CD4-positive, CD25-positive, alpha-beta regulatory T cell (primary cell): Measurements from ENCODE around the gene TNFAIP6. TPM values are rescaled to one million over a fixed set of nuclear protein-coding genes. Genes with fewer than 3 reads are reported as not detected.
"Not testable (repeated sequence)": the region's sequence is repeated elsewhere in the genome, so short reads cannot be mapped to it uniquely, and the experiment has no call there.

ENCODE experiments used
- ATAC-seq, 2 donors: fragments of 150-1000 bp; cut with Tn5 transposase; one replicate each; pipeline ENCODE4 v1.10.0; 2021; ENCODE audit warnings: low read depth in 2 of 2, moderate number of reproducible peaks in 2 of 2, moderate library complexity in 1 of 2
- DNase-seq, 3 donors: peaks; one replicate each; pipeline versions ENCODE4 v3.0.0 to v3.0.0-alpha.2; 2012 to 2022; ENCODE audit warnings: mixed read lengths in 1 of 3
- H3K27ac ChIP-seq: one replicate; pipeline ENCODE4 v1.7.0; 2013; ENCODE audit warnings: mild to moderate bottlenecking, low read length; ENCODE audit not compliant: insufficient read depth, poor library complexity, severe bottlenecking
- H3K27me3 ChIP-seq: one replicate; pipeline ENCODE4 v1.7.0; 2013; ENCODE audit warnings: low read length; ENCODE audit not compliant: control insufficient read depth, insufficient read depth
- H3K36me3 ChIP-seq: one replicate; pipeline ENCODE4 v1.7.0; 2013; ENCODE audit warnings: mild to moderate bottlenecking, low read length, moderate library complexity; ENCODE audit not compliant: control insufficient read depth, insufficient read depth
- H3K4me1 ChIP-seq: 2 replicates; pipeline ENCODE4 v1.7.0; 2013; ENCODE audit warnings: mild to moderate bottlenecking, low read length; ENCODE audit not compliant: insufficient read depth, control insufficient read depth, poor library complexity, severe bottlenecking
- H3K4me3 ChIP-seq: one replicate; pipeline ENCODE4 v1.7.0; 2013; ENCODE audit warnings: low read depth, mild to moderate bottlenecking, low read length, moderate library complexity
- H3K9me3 ChIP-seq, 2 experiments: 1 replicate in 1 of 2; 2 replicates in 1 of 2; pipeline ENCODE4 v1.7.0; 2013; ENCODE audit warnings: low read length in 2 of 2, mild to moderate bottlenecking in 1 of 2, moderate library complexity in 1 of 2; ENCODE audit not compliant: control insufficient read depth in 2 of 2
- H3K27ac Mint-ChIP-seq, 3 donors: one replicate each; pipeline ENCODE4 v1.8.0; 2020 to 2022; ENCODE audit warnings: mild to moderate bottlenecking in 3 of 3, mixed read lengths in 3 of 3, moderate library complexity in 2 of 3
- H3K27me3 Mint-ChIP-seq: one replicate; pipeline ENCODE4 v1.8.0; 2022; ENCODE audit warnings: mild to moderate bottlenecking, mixed read lengths
- H3K36me3 Mint-ChIP-seq: one replicate; pipeline ENCODE4 v1.8.0; 2020; ENCODE audit warnings: mixed read lengths
- H3K4me1 Mint-ChIP-seq, 4 donors: one replicate each; pipeline ENCODE4 v1.8.0; 2020 to 2022; ENCODE audit warnings: mixed read lengths in 4 of 4, mild to moderate bottlenecking in 1 of 4
- H3K4me3 Mint-ChIP-seq, 4 donors: one replicate each; pipeline ENCODE4 v1.8.0; 2020 to 2022; ENCODE audit warnings: mild to moderate bottlenecking in 4 of 4, mixed read lengths in 4 of 4, moderate library complexity in 3 of 4
- H3K9me3 Mint-ChIP-seq, 7 donors: one replicate each; pipeline ENCODE4 v1.8.0; 2020 to 2022; ENCODE audit warnings: mixed read lengths in 7 of 7, mild to moderate bottlenecking in 3 of 7, moderate library complexity in 2 of 7
- polyA plus RNA-seq, 4 donors: library from polyadenylated mRNA; unstranded; fragments of 300-500 nt; fragmentation: Illumina TruSeq; gene quantifications; one replicate each; pipeline ENCODE4 v1.2.3, GENCODE V29; 2021
- total RNA-seq: library from RNA; stranded (reverse); gene quantifications from one replicate; pipeline ENCODE4 v1.2.3, GENCODE V29; 2022

TNFAIP6 gene
- total and polyA plus RNA-seq, 5 donors from 2014 or later = not detected

- H3K4me1 ChIP-seq = no peaks in the 10 kb centered on the region
- H3K27ac ChIP-seq = no peak overlapping the region
- ATAC-seq = no peak
- H3K27me3 Mint-ChIP-seq = peaks cover 30% of the 10 kb centered on the region
- no peak for DNase-seq
- no peaks in the 10 kb centered on the region for H3K36me3 ChIP-seq
- peaks cover 0 to 5% (median 0%) of the 10 kb centered on the region in 7 donors for H3K9me3 Mint-ChIP-seq
- H3K36me3 Mint-ChIP-seq = no peaks in the 10 kb centered on the region
- H3K4me1 Mint-ChIP-seq = peaks cover 0 to 3% (median 0%) of the 10 kb centered on the region in 4 donors
- no peak overlapping the region for H3K4me3 ChIP-seq
- H3K27ac Mint-ChIP-seq = no peak overlapping the region
- peaks cover 8% of the 10 kb centered on the region for H3K27me3 ChIP-seq
- H3K9me3 ChIP-seq = no peaks in the 10 kb centered on the region
- H3K4me3 Mint-ChIP-seq = no peak overlapping the region
These were observed 23.1 kb upstream of the TNFAIP6 start for GRCh38 chr2:151334082-151334815.

DNA sequence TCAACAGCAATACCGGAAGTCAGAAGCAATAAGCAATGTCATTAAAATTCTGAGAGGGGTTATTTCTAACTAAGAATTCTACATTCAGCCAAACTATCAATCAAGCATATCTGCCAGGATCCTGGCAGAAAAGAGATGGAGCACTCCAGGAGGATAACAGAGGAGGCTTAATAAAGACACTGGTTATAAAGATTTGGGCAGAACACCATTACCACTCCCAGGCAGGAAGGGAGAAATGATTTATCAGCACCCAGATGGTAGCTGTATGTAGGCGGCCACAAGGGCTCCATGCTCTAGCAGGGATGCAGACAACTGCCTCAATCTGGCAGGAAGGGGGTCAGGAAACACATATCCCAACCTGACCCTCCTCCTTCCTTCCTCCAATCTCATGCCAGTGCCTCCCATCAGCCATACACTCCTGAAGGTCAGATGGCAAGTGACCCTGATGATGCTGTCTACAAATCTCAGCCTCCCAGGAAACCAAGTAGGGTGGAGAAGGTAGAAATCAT lies 20.5 kb upstream of the TNFAIP6 start:
- ATAC-seq = no peak
- Mint-ChIP-seq H3K4me1 (peaks cover 0 to 3% (median 0%) of the 10 kb centered on the region in 4 donors), H3K4me3 (no peak overlapping the region), H3K9me3 (peaks cover 2 to 9% (median 5%) of the 10 kb centered on the region in 7 donors), H3K36me3 (no peaks in the 10 kb centered on the region), H3K27me3 (peaks cover 17% of the 10 kb centered on the region), H3K27ac (no peak overlapping the region)
- DNase-seq = no peak
- Histone ChIP-seq H3K9me3 (peaks cover 0 to 1% of the 10 kb centered on the region in 2 experiments), H3K4me3 (no peak overlapping the region), H3K27me3 (peaks cover 6% of the 10 kb centered on the region), H3K4me1 (no peaks in the 10 kb centered on the region), H3K27ac (no peak overlapping the region), H3K36me3 (no peaks in the 10 kb centered on the region)

DNA sequence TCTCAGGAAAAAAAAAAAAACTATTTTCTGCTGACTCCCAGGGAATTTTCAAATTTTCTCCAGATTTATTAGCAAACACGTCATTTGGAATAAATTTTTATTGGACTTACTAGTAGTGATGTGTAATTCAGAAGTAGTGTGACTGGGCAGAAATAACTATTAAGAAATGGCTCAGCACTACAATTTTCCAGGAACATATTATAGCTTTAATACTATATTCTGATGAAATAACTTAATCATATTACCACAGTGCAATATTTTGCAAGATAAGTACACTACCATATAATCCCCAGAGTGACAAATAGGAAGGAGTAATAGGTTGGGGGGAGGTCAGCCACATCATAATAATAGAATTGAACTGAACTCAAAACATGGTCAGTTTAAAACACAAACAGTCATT lies 19.7 kb upstream of the TNFAIP6 start:
- H3K27ac Mint-ChIP-seq = no peak overlapping the region
- peaks cover 2 to 9% (median 5%) of the 10 kb centered on the region in 7 donors for H3K9me3 Mint-ChIP-seq
- DNase-seq (no peak), ATAC-seq (no peak)
- H3K36me3 Mint-ChIP-seq = no peaks in the 10 kb centered on the region
- no peak overlapping the region for H3K4me3 Mint-ChIP-seq
- H3K4me1 Mint-ChIP-seq = peaks cover 0 to 3% (median 0%) of the 10 kb centered on the region in 4 donors
- peaks cover 0 to 1% of the 10 kb centered on the region in 2 experiments for H3K9me3 ChIP-seq
- H3K4me3 ChIP-seq = no peak overlapping the region
- no peak overlapping the region for H3K27ac ChIP-seq
- peaks cover 6% of the 10 kb centered on the region for H3K27me3 ChIP-seq
- no peaks in the 10 kb centered on the region for H3K4me1 ChIP-seq
- H3K27me3 Mint-ChIP-seq = peaks cover 17% of the 10 kb centered on the region
- H3K36me3 ChIP-seq = no peaks in the 10 kb centered on the region

- no peak overlapping the region for H3K27ac ChIP-seq
- Mint-ChIP-seq H3K9me3 (peaks cover 2 to 9% (median 5%) of the 10 kb centered on the region in 7 donors), H3K36me3 (no peaks in the 10 kb centered on the region), H3K27me3 (peaks cover 17% of the 10 kb centered on the region), H3K4me3 (no peak overlapping the region), H3K27ac (no peak overlapping the region), H3K4me1 (peaks cover 0 to 3% (median 0%) of the 10 kb centered on the region in 4 donors)
- H3K36me3 ChIP-seq = no peaks in the 10 kb centered on the region
- H3K4me1 ChIP-seq = no peaks in the 10 kb centered on the region
- peaks cover 0 to 1% of the 10 kb centered on the region in 2 experiments for H3K9me3 ChIP-seq
- peaks cover 5% of the 10 kb centered on the region for H3K27me3 ChIP-seq
- ATAC-seq = no peak
- DNase-seq = no peak
- H3K4me3 ChIP-seq = no peak overlapping the region
These were observed 19.3 kb upstream of the TNFAIP6 start for GRCh38 chr2:151338115-151338514.

DNA sequence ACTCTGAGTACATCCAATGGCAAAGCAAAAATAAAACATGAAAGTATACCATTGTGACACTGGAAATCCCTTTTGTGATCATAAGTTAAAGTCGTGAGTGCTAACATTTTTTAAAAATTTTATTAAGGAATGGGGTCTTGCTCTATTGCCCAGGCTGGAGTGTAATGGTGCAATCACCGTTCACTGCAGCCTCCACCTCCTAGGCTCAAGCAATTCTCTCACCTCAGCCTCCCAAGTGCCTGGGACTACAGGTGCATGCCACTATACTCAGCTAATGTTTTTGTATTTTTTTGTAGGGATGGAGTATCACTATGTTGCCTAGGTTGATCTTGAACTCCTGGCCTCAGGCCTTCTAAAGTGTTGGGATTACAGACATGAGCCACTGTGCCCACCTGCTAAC lies 14.3 kb upstream of the TNFAIP6 start:
- H3K9me3 ChIP-seq = peaks cover 0 to 1% of the 10 kb centered on the region in 2 experiments
- no peaks in the 10 kb centered on the region for H3K4me1 ChIP-seq
- H3K27ac Mint-ChIP-seq = no peak overlapping the region
- ATAC-seq (no peak), DNase-seq (no peak)
- no peak overlapping the region for H3K4me3 Mint-ChIP-seq
- H3K27me3 ChIP-seq = peaks cover 2% of the 10 kb centered on the region
- no peak overlapping the region for H3K27ac ChIP-seq
- H3K27me3 Mint-ChIP-seq = peaks cover 4% of the 10 kb centered on the region
- H3K36me3 ChIP-seq = no peaks in the 10 kb centered on the region
- peaks cover 2 to 16% (median 9%) of the 10 kb centered on the region in 7 donors for H3K9me3 Mint-ChIP-seq
- H3K4me1 Mint-ChIP-seq = no peaks in the 10 kb centered on the region
- H3K4me3 ChIP-seq = no peak overlapping the region
- H3K36me3 Mint-ChIP-seq = no peaks in the 10 kb centered on the region

DNA sequence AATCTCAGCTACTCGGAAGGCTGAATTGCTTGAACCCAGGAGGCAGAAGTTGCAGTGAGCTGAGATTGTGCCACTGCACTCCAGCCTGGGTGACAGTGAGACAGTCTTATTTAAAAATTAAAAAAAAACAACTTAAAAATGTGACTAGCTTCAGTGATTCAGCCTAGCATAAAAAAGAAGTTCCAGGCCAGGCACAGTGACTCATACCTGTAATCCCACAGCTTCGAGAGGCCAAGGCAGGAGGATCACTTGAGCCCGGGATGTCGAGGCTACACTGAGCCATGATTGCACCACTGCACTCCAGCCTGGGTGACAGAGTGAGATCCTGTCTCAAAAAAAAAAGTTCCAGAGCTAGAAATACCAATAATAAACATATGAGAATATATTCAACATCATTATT lies 13.2 kb upstream of the TNFAIP6 start:
- DNase-seq, H3K36me3 ChIP-seq, H3K27me3 ChIP-seq, H3K4me3 ChIP-seq, ATAC-seq, H3K27me3 Mint-ChIP-seq, H3K4me1 Mint-ChIP-seq, H3K36me3 Mint-ChIP-seq, H3K9me3 ChIP-seq, H3K27ac Mint-ChIP-seq, H3K4me1 ChIP-seq, H3K4me3 Mint-ChIP-seq, H3K27ac ChIP-seq: not testable (repeated sequence)
- peaks cover 1 to 16% (median 7%) of the 10 kb centered on the region in 7 donors for H3K9me3 Mint-ChIP-seq

DNA sequence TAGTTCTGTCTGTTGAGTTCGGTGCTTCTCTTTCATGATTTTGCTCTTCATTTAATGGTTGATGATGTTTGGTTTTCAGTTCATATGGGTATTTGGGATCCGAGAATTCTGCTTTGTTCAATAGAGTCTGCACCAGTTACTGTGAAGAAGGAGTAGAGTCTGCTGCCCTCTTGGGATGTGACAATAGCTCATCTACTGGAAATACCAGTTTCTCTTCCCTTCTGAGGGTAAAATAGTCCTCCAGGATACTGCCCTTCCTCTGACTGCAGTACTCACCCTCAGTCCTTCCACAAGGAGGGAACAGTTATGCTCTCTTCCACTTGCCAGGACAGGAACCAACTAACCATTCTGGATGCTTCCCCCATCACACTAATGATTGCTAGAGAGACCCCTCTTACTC lies 12.5 kb upstream of the TNFAIP6 start:
- H3K27ac Mint-ChIP-seq = no peak overlapping the region
- DNase-seq = no peak
- no peaks in the 10 kb centered on the region for H3K4me1 Mint-ChIP-seq
- H3K9me3 Mint-ChIP-seq = peaks cover 1 to 16% (median 7%) of the 10 kb centered on the region in 7 donors
- Histone ChIP-seq H3K9me3 (peaks cover 0 to 1% of the 10 kb centered on the region in 2 experiments), H3K27ac (no peak overlapping the region), H3K27me3 (no peaks in the 10 kb centered on the region), H3K4me3 (no peak overlapping the region), H3K4me1 (no peaks in the 10 kb centered on the region), H3K36me3 (no peaks in the 10 kb centered on the region)
- no peak for ATAC-seq
- H3K4me3 Mint-ChIP-seq = no peak overlapping the region
- H3K36me3 Mint-ChIP-seq = no peaks in the 10 kb centered on the region
- peaks cover 4% of the 10 kb centered on the region for H3K27me3 Mint-ChIP-seq

- H3K9me3 Mint-ChIP-seq = peaks cover 0 to 7% (median 4%) of the 10 kb centered on the region in 7 donors
- DNase-seq (no peak), ATAC-seq (no peak)
- Histone ChIP-seq H3K4me3 (no peak overlapping the region), H3K27me3 (no peaks in the 10 kb centered on the region), H3K9me3 (no peaks in the 10 kb centered on the region), H3K4me1 (no peaks in the 10 kb centered on the region), H3K36me3 (no peaks in the 10 kb centered on the region), H3K27ac (no peak overlapping the region)
- H3K36me3 Mint-ChIP-seq = no peaks in the 10 kb centered on the region
- no peak overlapping the region for H3K4me3 Mint-ChIP-seq
- H3K4me1 Mint-ChIP-seq = no peaks in the 10 kb centered on the region
- peaks cover 4% of the 10 kb centered on the region for H3K27me3 Mint-ChIP-seq
- peak overlapping the region in 1 of 3 donors; percentile 20 for H3K27ac Mint-ChIP-seq
These were observed 10.1 kb upstream of the TNFAIP6 start for GRCh38 chr2:151347294-151347693.
